Stimulated activated CD4-positive, alpha-beta T cell treated with anti-CD3 and anti-CD28 coated beads, Interleukin-4, amount 100 ng/mL, for 48 hours (primary cell): ENCODE data around the gene CGRRF1.

Experiments used
- DNase-seq, 2 donors: peaks; one replicate each; pipeline ENCODE4 v3.0.0-alpha.2; 2020; ENCODE audit warnings: low read depth in 2 of 2

The CGRRF1 gene

DNA sequence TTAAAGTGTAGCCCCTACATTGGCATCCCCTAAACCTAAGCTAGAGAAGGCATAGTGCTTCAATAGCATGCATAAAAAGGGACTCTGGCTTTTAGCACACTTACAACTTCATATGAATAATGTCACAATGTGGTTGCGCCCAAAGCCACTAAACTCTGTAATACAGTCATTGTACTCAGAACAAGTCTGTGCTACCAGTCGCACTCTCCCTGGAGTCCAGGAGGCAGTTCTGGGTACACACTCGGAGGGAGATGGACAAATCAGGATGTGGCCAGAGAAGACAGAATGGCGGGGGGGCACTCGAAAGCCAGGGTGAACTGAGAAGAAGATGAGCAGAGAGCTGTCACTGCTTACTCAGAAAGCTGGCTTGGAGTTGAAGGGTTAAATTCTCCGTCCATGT lies 67.8 kb downstream of the CGRRF1 start:
- no peak for DNase-seq

DNA sequence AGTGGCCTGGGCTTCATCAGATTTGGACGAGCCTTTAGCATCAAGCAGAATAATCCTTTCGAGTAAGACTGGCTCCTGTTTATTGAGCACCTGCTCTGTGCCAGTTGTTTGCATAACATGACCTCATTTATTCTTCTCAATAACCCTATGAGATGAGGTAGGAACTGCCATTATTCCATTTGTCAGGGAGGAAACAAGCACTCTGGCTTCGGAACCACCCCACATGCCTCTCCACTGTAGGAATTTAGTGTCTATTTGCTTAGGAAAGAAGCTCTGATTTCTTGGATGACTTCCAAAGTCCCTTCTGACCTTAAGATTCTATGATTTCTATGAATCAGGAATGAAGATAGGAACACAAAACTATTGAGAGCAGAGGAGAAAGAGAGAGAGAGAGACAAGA lies 68.3 kb downstream of the CGRRF1 start:
- DNase-seq: no peak

DNA sequence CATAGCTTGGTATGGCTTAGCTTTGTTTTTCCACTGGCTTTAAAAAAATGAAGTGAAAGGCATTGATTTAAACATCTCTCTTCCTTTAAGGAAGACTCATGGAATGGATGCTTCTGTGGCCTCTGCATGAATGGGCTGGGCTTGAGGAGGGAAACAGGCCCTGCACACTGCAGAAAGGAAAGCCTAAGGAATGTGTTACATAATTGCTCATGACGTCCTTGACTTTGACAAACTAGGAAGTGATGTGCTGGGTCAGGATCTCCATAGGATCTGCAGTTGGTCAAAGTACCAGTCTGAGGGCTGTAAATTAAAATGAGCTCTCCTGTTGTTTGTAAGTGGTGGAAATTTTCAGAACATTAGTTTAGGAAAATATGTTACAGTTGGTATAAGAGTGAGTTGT lies 69.9 kb downstream of the CGRRF1 start:
- DNase-seq: no peak

DNA sequence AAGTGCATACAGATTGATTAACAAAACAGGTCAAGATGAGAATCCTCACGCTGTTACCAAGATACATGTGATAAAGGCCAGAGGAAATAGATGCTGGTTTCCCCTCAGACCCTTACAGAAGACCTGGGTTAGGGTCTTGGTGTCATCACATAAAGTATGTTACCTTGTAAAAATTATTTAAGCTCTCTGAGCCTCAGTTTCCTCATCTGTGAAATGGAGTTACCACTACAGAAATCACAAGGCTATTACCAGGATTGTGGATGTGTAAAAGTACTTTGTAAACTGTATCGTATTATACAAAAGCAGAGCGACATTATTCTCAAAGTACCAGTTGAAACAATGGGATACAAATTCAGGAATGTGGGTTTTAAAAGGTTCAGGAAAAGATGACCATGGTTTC lies 71.2 kb downstream of the CGRRF1 start:
- DNase-seq: no peak

DNA sequence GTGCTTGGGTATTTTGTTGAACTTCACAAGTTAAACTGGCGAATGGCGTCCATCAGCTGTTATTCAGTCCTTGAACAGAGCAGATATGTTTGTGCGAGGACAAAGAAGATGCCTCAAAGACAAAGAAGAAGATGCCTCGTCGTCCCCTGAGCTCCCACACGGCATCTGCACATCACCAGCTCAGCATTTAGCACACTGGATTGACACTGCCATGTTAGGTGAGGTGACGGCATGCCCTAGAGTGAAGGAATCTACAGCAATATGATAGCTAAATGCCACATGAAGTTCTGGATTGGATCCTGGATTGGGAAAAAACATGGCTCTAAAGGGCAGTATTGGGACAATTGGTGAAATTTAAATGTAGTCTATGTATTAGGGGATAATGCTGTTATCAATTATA lies 72.6 kb downstream of the CGRRF1 start:
- DNase-seq: no peak

DNA sequence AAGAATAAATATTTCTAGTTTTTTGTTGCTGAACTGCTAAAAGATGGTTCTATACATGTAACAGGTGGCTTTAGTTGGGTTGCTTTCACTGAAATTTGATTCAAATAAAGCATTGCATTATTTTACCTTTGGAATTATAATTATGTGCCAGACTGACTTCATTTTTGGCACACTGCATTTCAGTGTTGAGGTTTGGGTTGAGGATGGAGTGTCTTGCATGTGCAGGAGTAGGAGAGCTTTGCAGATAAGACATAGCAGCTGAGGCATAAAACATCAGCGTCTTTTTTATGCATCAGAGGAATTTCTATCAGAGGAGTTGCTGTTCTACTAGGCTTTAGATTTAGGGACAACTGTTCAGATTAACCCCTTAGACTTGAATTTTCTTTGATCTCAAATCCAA lies 74.4 kb downstream of the CGRRF1 start:
- no peak for DNase-seq

DNA sequence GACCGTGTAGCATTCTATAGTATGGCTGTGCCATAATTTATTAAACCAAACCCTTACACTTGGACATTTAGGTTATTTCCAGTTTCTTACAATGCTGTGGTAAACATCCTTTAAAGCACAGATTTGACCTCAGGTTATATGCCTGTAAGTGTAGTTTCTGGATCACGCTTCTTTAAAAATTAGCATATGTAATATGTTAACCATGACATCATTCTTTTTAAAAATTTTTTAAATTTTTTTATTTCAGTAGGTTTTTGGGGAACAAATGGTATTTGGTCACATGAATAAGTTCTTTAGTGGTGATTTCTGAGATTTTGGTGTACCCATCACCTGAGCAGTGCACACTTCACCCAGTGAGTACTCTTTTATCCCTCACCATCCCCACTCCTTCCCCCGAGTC lies 75.5 kb downstream of the CGRRF1 start:
- no peak for DNase-seq
